Medulla oblongata (tissue), 1 donor: ENCODE data around the gene SYTL2.

Source experiments
- DNase-seq: peaks from one replicate; pipeline ENCODE4 v3.0.0-alpha.2; 2015; ENCODE audit errors: extremely low spot score

Gene SYTL2

GRCh38 chr11:85827748-85828639 is 17.1 kb upstream of the SYTL2 start:
- no peak for DNase-seq

GRCh38 chr11:85826116-85826855 is 15.3 kb upstream of the SYTL2 start:
- peak; percentile 37 for DNase-seq

- no peak for DNase-seq
These were observed 14.7 kb upstream of the SYTL2 start for GRCh38 chr11:85825616-85826015.

- no peak for DNase-seq
These were observed 12.9 kb upstream of the SYTL2 start for GRCh38 chr11:85823816-85824215.

GRCh38 chr11:85822814-85823213 is 11.9 kb upstream of the SYTL2 start:
- DNase-seq: no peak

- no peak for DNase-seq
These were observed 10.7 kb upstream of the SYTL2 start for GRCh38 chr11:85821636-85822035.

- DNase-seq: no peak
These were observed 8.5 kb upstream of the SYTL2 start for GRCh38 chr11:85819441-85819840.

GRCh38 chr11:85815186-85815931 is 4.4 kb upstream of the SYTL2 start:
- no peak for DNase-seq

GRCh38 chr11:85813721-85814120 is 2.8 kb upstream of the SYTL2 start:
- DNase-seq: no peak

- DNase-seq: no peak
These were observed 683 bp upstream of the SYTL2 start for GRCh38 chr11:85811624-85812023.

GRCh38 chr11:85810521-85810870 is 445 bp downstream of the SYTL2 start:
- no peak for DNase-seq

GRCh38 chr11:85809863-85810262 is 1.1 kb downstream of the SYTL2 start:
- DNase-seq: peak; percentile 42

GRCh38 chr11:85809191-85809590 is 1.8 kb downstream of the SYTL2 start:
- no peak for DNase-seq

- no peak for DNase-seq
These were observed 4.1 kb downstream of the SYTL2 start for GRCh38 chr11:85806876-85807275.

GRCh38 chr11:85806016-85806415 is 4.9 kb downstream of the SYTL2 start:
- no peak for DNase-seq

- DNase-seq: peak; percentile 25
These were observed 5.6 kb downstream of the SYTL2 start for GRCh38 chr11:85805387-85805786.

GRCh38 chr11:85803920-85804319 is 7.0 kb downstream of the SYTL2 start:
- no peak for DNase-seq

GRCh38 chr11:85803303-85803702 is 7.6 kb downstream of the SYTL2 start:
- no peak for DNase-seq

- no peak for DNase-seq
These were observed 9.4 kb downstream of the SYTL2 start for GRCh38 chr11:85801527-85801926.

GRCh38 chr11:85800595-85801342 is 10.2 kb downstream of the SYTL2 start:
- no peak for DNase-seq

GRCh38 chr11:85799142-85799541 is 11.8 kb downstream of the SYTL2 start:
- no peak for DNase-seq

- no peak for DNase-seq
These were observed 12.6 kb downstream of the SYTL2 start for GRCh38 chr11:85798361-85798760.
